Pons (tissue), 1 donor: ENCODE measurements around the gene CBL.

Experiments used
- DNase-seq: peaks from one replicate; pipeline ENCODE4 v3.0.0-alpha.2; 2016; ENCODE audit warnings: low spot score

The CBL gene

GRCh38 chr11:119314726-119315125 is 108.6 kb downstream of the CBL start:
- DNase-seq: no peak

- DNase-seq: peak; percentile 61
Observed at GRCh38 chr11:119315131-119316015, 109.2 kb downstream of the CBL start.

- DNase-seq: peak; percentile 80
Observed at GRCh38 chr11:119316016-119316728, 110.0 kb downstream of the CBL start.

- no peak for DNase-seq
Observed at GRCh38 chr11:119316729-119317591, 110.8 kb downstream of the CBL start, which contains the start of gene MCAM. Gene MCAM, minus strand, starts transcription at chr11:119317130. Its CDS starts 29 bp downstream, at chr11:119317101.

GRCh38 chr11:119317592-119318239 is 111.6 kb downstream of the CBL start:
- DNase-seq: no peak

GRCh38 chr11:119318240-119319135 is 112.3 kb downstream of the CBL start:
- no peak for DNase-seq

- DNase-seq: no peak
Observed at GRCh38 chr11:119319136-119319699, 113.1 kb downstream of the CBL start.

GRCh38 chr11:119319700-119320239 is 113.6 kb downstream of the CBL start:
- no peak for DNase-seq

- peak; percentile 72 for DNase-seq
Observed at GRCh38 chr11:119320240-119320775, 114.2 kb downstream of the CBL start.

- no peak for DNase-seq
Observed at GRCh38 chr11:119320776-119321524, 114.8 kb downstream of the CBL start.

GRCh38 chr11:119322360-119322739 is 116.2 kb downstream of the CBL start:
- DNase-seq: no peak

- DNase-seq: no peak
Observed at GRCh38 chr11:119322921-119323531, 116.9 kb downstream of the CBL start.

GRCh38 chr11:119323532-119324033 is 117.4 kb downstream of the CBL start:
- peak; percentile 70 for DNase-seq

GRCh38 chr11:119324189-119324588 is 118.0 kb downstream of the CBL start:
- no peak for DNase-seq

GRCh38 chr11:119329320-119329719 is 123.2 kb downstream of the CBL start:
- DNase-seq: no peak

- no peak for DNase-seq
Observed at GRCh38 chr11:119330237-119330636, 124.1 kb downstream of the CBL start.

GRCh38 chr11:119332111-119332765 is 126.1 kb downstream of the CBL start:
- no peak for DNase-seq
